IMR-90 (cell line): ENCODE results near the gene LMO1.

Experiments
- CEBPB ChIP-seq: IDR thresholded peaks from 2 replicates; pipeline ENCODE4 v1.6.1; 2012; ENCODE audit warnings: low read depth, low read length, improper control_type of control experiment
- CHD1 ChIP-seq: IDR thresholded peaks from 2 replicates; pipeline ENCODE4 v1.6.1; 2012; ENCODE audit warnings: low read depth, low read length, improper control_type of control experiment
- CTCF ChIP-seq: conservative IDR thresholded peaks from 2 replicates; pipeline ENCODE4 v1.5.1; 2012; ENCODE audit warnings: mild to moderate bottlenecking, low read depth, low read length, improper control_type of control experiment
- ELK1 ChIP-seq: fragments of 150-350 bp; IDR thresholded peaks from 2 replicates; pipeline ENCODE4 v1.6.1; 2016; ENCODE audit warnings: low read depth, mild to moderate bottlenecking, low read length, moderate library complexity, borderline replicate concordance
- FOS ChIP-seq: fragments of 150-350 bp; IDR thresholded peaks from 2 replicates; pipeline ENCODE4 v1.6.1; 2016; ENCODE audit warnings: low read depth, low read length
- MAFK ChIP-seq: IDR thresholded peaks from 2 replicates; pipeline ENCODE4 v1.6.1; 2012; ENCODE audit warnings: low read depth, low read length, improper control_type of control experiment
- MAZ ChIP-seq: IDR thresholded peaks from 2 replicates; pipeline ENCODE4 v1.6.1; 2012; ENCODE audit warnings: low read depth, mild to moderate bottlenecking, low read length, improper control_type of control experiment, moderate library complexity, borderline replicate concordance
- MXI1 ChIP-seq: IDR thresholded peaks from 2 replicates; pipeline ENCODE4 v1.6.1; 2012; ENCODE audit warnings: low read depth, mild to moderate bottlenecking, low read length, moderate library complexity, borderline replicate concordance
- POLR2A ChIP-seq: IDR thresholded peaks from 2 replicates; pipeline ENCODE4 v1.6.1; 2012; ENCODE audit warnings: mild to moderate bottlenecking, low read depth, low read length
- RAD21 ChIP-seq: IDR thresholded peaks from 2 replicates; pipeline ENCODE4 v1.6.1; 2012; ENCODE audit warnings: low read length, improper control_type of control experiment
- RCOR1 ChIP-seq: IDR thresholded peaks from 2 replicates; pipeline ENCODE4 v1.6.1; 2012; ENCODE audit warnings: mild to moderate bottlenecking, low read length, improper control_type of control experiment; ENCODE audit not compliant: insufficient replicate concordance
- RFX5 ChIP-seq: IDR thresholded peaks from 2 replicates; pipeline ENCODE4 v1.8.0; 2012; ENCODE audit warnings: low read depth, mild to moderate bottlenecking, low read length, moderate library complexity
- SMC3 ChIP-seq: fragments of 150-350 bp; IDR thresholded peaks from 2 replicates; pipeline ENCODE4 v1.6.1; 2016; ENCODE audit warnings: low read depth, mild to moderate bottlenecking, antibody characterized with exemption, low read length, moderate library complexity
- USF2 ChIP-seq: fragments of 150-350 bp; IDR thresholded peaks from 2 replicates; pipeline ENCODE4 v1.6.1; 2017; ENCODE audit warnings: mild to moderate bottlenecking, antibody characterized with exemption, low read length, low read depth

DNA sequence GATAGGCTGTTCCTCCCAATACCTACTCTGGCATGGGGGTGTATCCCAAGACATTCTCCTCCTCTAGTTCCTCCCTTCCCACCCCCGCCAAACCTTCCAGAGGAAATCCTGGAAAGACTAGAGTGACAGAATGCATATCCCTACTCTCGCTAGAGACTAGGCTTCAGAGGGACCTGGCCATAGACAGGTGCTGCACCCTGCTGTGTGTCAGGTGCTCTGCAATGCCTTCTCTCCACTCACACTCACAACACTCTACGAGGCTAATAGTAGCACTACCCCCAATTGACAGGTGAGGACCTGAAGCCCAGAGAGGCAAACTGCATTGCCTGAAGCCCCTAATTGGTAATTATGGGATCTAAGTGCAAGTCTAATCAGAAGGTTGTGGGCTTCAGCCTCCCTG is 46.2 kb upstream of the LMO1 start:
- TF ChIP-seq CTCF: no peak
- TF ChIP-seq POLR2A: no peak
- no peak for TF ChIP-seq MAFK
- TF ChIP-seq RFX5: no peak
- no peak for TF ChIP-seq FOS
- no peak for TF ChIP-seq RCOR1
- no peak for TF ChIP-seq SMC3
- no peak for TF ChIP-seq RAD21
- TF ChIP-seq USF2: no peak
- no peak for TF ChIP-seq MAZ
- TF ChIP-seq CHD1: no peak
- no peak for TF ChIP-seq ELK1
- no peak for TF ChIP-seq MXI1
- TF ChIP-seq CEBPB: no peak
